Muscle layer of colon (tissue), 2 donors: ENCODE results near the gene RRAGD.

Experiments
- H3K27ac ChIP-seq: one replicate; pipeline ENCODE4 v1.7.0; 2013; ENCODE audit warnings: low read depth, mild to moderate bottlenecking, low read length, moderate library complexity
- H3K27me3 ChIP-seq, 2 donors: one replicate each; pipeline ENCODE4 v1.7.0; 2013; ENCODE audit warnings: low read length in 2 of 2, mild to moderate bottlenecking in 2 of 2; ENCODE audit not compliant: insufficient read depth in 2 of 2, control insufficient read depth in 1 of 2
- H3K36me3 ChIP-seq: one replicate; pipeline ENCODE4 v1.7.0; 2013; ENCODE audit warnings: mild to moderate bottlenecking, low read length; ENCODE audit not compliant: insufficient read depth
- H3K4me1 ChIP-seq: one replicate; pipeline ENCODE4 v1.7.0; 2013; ENCODE audit warnings: mild to moderate bottlenecking, low read length; ENCODE audit not compliant: insufficient read depth
- H3K4me3 ChIP-seq, 2 donors: one replicate each; pipeline ENCODE4 v1.7.0; 2013; ENCODE audit warnings: low read length in 2 of 2, low read depth in 1 of 2, mild to moderate bottlenecking in 1 of 2, moderate library complexity in 1 of 2
- H3K9ac ChIP-seq: one replicate; pipeline ENCODE4 v1.7.0; 2013; ENCODE audit warnings: low read length
- H3K9me3 ChIP-seq: one replicate; pipeline ENCODE4 v1.7.0; 2013; ENCODE audit warnings: mild to moderate bottlenecking, low read length
- donor health status: abdominal sarcoma.
- donor health status: Adenocarcinoma of cecum.

The RRAGD gene

GRCh38 chr6:89412071-89413005, at the start of gene RRAGD:
RRAGD (minus strand) TSS chr6:89412273; CDS start chr6:89411993, 280 bp downstream.
- H3K9ac ChIP-seq: peak within 1 kb of the TSS; percentile 12
- H3K27ac ChIP-seq: peak within 1 kb of the TSS; percentile 70
- no peaks in the 10 kb centered on the region for H3K36me3 ChIP-seq
- H3K27me3 ChIP-seq: no peaks in the 10 kb centered on the region
- peak within 1 kb of the TSS; percentile 40 to 81 for H3K4me3 ChIP-seq
- no peaks in the 10 kb centered on the region for H3K9me3 ChIP-seq
- H3K4me1 ChIP-seq: peaks cover 7% of the 10 kb centered on the region

- Histone ChIP-seq H3K36me3 (no peaks in the 10 kb centered on the region), H3K4me1 (no peaks in the 10 kb centered on the region), H3K9ac (no peak overlapping the region), H3K4me3 (no peak overlapping the region), H3K27ac (no peak overlapping the region), H3K27me3 (no peaks in the 10 kb centered on the region), H3K9me3 (no peaks in the 10 kb centered on the region)
Observed at GRCh38 chr6:89460713-89461112, 48.6 kb upstream of the RRAGD start.

GRCh38 chr6:89459501-89459900, 47.4 kb upstream of the RRAGD start:
- H3K4me1 ChIP-seq: no peaks in the 10 kb centered on the region
- no peak overlapping the region for H3K9ac ChIP-seq
- no peaks in the 10 kb centered on the region for H3K36me3 ChIP-seq
- H3K9me3 ChIP-seq: no peaks in the 10 kb centered on the region
- H3K4me3 ChIP-seq: no peak overlapping the region
- no peak overlapping the region for H3K27ac ChIP-seq
- H3K27me3 ChIP-seq: no peaks in the 10 kb centered on the region

GRCh38 chr6:89458704-89459103, 46.6 kb upstream of the RRAGD start:
- H3K27ac ChIP-seq: no peak overlapping the region
- no peaks in the 10 kb centered on the region for H3K9me3 ChIP-seq
- H3K4me3 ChIP-seq: no peak overlapping the region
- H3K9ac ChIP-seq: no peak overlapping the region
- no peaks in the 10 kb centered on the region for H3K4me1 ChIP-seq
- H3K36me3 ChIP-seq: no peaks in the 10 kb centered on the region
- no peaks in the 10 kb centered on the region for H3K27me3 ChIP-seq

- H3K4me1 ChIP-seq: peaks cover 16% of the 10 kb centered on the region
- no peaks in the 10 kb centered on the region for H3K27me3 ChIP-seq
- H3K9ac ChIP-seq: no peak overlapping the region
- H3K9me3 ChIP-seq: no peaks in the 10 kb centered on the region
- H3K4me3 ChIP-seq: no peak overlapping the region
- no peaks in the 10 kb centered on the region for H3K36me3 ChIP-seq
- no peak overlapping the region for H3K27ac ChIP-seq
Observed at GRCh38 chr6:89454300-89454699, 42.2 kb upstream of the RRAGD start.

- H3K27ac ChIP-seq: no peak overlapping the region
- no peaks in the 10 kb centered on the region for H3K27me3 ChIP-seq
- no peaks in the 10 kb centered on the region for H3K9me3 ChIP-seq
- peaks cover 16% of the 10 kb centered on the region for H3K4me1 ChIP-seq
- no peak overlapping the region for H3K9ac ChIP-seq
- no peak overlapping the region for H3K4me3 ChIP-seq
- H3K36me3 ChIP-seq: no peaks in the 10 kb centered on the region
Observed at GRCh38 chr6:89452281-89452680, 40.2 kb upstream of the RRAGD start.

- no peaks in the 10 kb centered on the region for H3K36me3 ChIP-seq
- H3K4me3 ChIP-seq: no peak overlapping the region
- no peak overlapping the region for H3K9ac ChIP-seq
- H3K27ac ChIP-seq: no peak overlapping the region
- H3K27me3 ChIP-seq: no peaks in the 10 kb centered on the region
- H3K4me1 ChIP-seq: peaks cover 16% of the 10 kb centered on the region
- H3K9me3 ChIP-seq: no peaks in the 10 kb centered on the region
Observed at GRCh38 chr6:89449193-89449592, 37.1 kb upstream of the RRAGD start.

- Histone ChIP-seq H3K4me3 (no peak overlapping the region), H3K27me3 (no peaks in the 10 kb centered on the region), H3K36me3 (no peaks in the 10 kb centered on the region)
Observed at GRCh38 chr6:89443658-89444057, 31.6 kb upstream of the RRAGD start.

GRCh38 chr6:89440200-89440599, 28.1 kb upstream of the RRAGD start:
- no peaks in the 10 kb centered on the region for H3K9me3 ChIP-seq
- no peaks in the 10 kb centered on the region for H3K36me3 ChIP-seq
- H3K4me1 ChIP-seq: no peaks in the 10 kb centered on the region
- no peak overlapping the region for H3K9ac ChIP-seq
- H3K27ac ChIP-seq: no peak overlapping the region
- H3K27me3 ChIP-seq: no peaks in the 10 kb centered on the region
- H3K4me3 ChIP-seq: no peak overlapping the region

More at GRCh38 chr6:89443658-89444057, 31.6 kb upstream of the RRAGD start:
- Histone ChIP-seq H3K4me1 (no peaks in the 10 kb centered on the region), H3K9ac (no peak overlapping the region), H3K27ac (no peak overlapping the region), H3K9me3 (no peaks in the 10 kb centered on the region)

GRCh38 chr6:89439014-89439413, 26.9 kb upstream of the RRAGD start:
- Histone ChIP-seq H3K27ac (no peak overlapping the region), H3K4me1 (no peaks in the 10 kb centered on the region), H3K9ac (no peak overlapping the region), H3K4me3 (no peak overlapping the region), H3K27me3 (no peaks in the 10 kb centered on the region), H3K36me3 (no peaks in the 10 kb centered on the region), H3K9me3 (no peaks in the 10 kb centered on the region)

GRCh38 chr6:89438248-89438647, 26.2 kb upstream of the RRAGD start:
- Histone ChIP-seq H3K4me3 (no peak overlapping the region), H3K4me1 (no peaks in the 10 kb centered on the region), H3K9me3 (no peaks in the 10 kb centered on the region), H3K36me3 (no peaks in the 10 kb centered on the region), H3K27ac (no peak overlapping the region), H3K9ac (no peak overlapping the region), H3K27me3 (no peaks in the 10 kb centered on the region)

- no peak overlapping the region for H3K27ac ChIP-seq
- H3K9me3 ChIP-seq: no peaks in the 10 kb centered on the region
- H3K4me1 ChIP-seq: peaks cover 6% of the 10 kb centered on the region
- no peaks in the 10 kb centered on the region for H3K36me3 ChIP-seq
- no peak overlapping the region for H3K4me3 ChIP-seq
- no peaks in the 10 kb centered on the region for H3K27me3 ChIP-seq
- no peak overlapping the region for H3K9ac ChIP-seq
Observed at GRCh38 chr6:89436226-89436625, 24.2 kb upstream of the RRAGD start.
